IMR-90 (cell line): ENCODE results near the gene ZNF644. TPM values are rescaled to one million over a fixed set of nuclear protein-coding genes. Genes with fewer than 3 reads are reported as not detected.

Experiments used
- ATAC-seq: fragments of 200-7000 bp; cut with Tn5 transposase; 2 replicates; pipeline ENCODE4 v1.9.1; 2020; ENCODE audit warnings: low read depth, mild to moderate bottlenecking, moderate library complexity
- BruUV-seq: library from RNA; stranded (reverse); fragments of 400-500 nt; replicated peaks from 2 replicates; lab custom pipeline; 2021; lab: Mats Ljungman, UMichigan
- CTCF ChIA-PET: fragments of 300-600 bp; formaldehyde crosslinking; extraction: SDS; loops from one replicate; lab custom pipeline; 2021; ENCODE audit warnings: antibody characterized with exemption; lab: Yijun Ruan, JAX
- POLR2A ChIA-PET: fragments of 300-600 bp; sonication (Branson Sonifier 250); formaldehyde crosslinking; loops from one replicate; lab custom pipeline; 2022; ENCODE audit warnings: antibody characterized with exemption; ENCODE audit not compliant: unreplicated experiment; lab: Charles Lee
- DNase-seq: peaks from one replicate; pipeline ENCODE4 v3.0.0; 2013
- H2AFZ ChIP-seq: replicated peaks from 2 replicates; pipeline ENCODE3; 2013; ENCODE audit warnings: low read length, mild to moderate bottlenecking; ENCODE audit not compliant: poor library complexity
- H2AK5ac ChIP-seq: 2 replicates; pipeline ENCODE4 v1.6.1; 2013; ENCODE audit warnings: low read depth, low read length, inconsistent platforms
- H2AK9ac ChIP-seq: replicated peaks from 2 replicates; pipeline ENCODE3; 2013; ENCODE audit warnings: mild to moderate bottlenecking, low read depth, low read length, moderate library complexity; ENCODE audit not compliant: poor library complexity
- H2BK120ac ChIP-seq: 2 replicates; pipeline ENCODE4 v1.6.1; 2013; ENCODE audit warnings: low read depth, low read length, inconsistent platforms
- H2BK15ac ChIP-seq: 3 replicates; pipeline ENCODE4 v1.6.1; 2013; ENCODE audit warnings: low read depth, low read length, inconsistent platforms
- H2BK20ac ChIP-seq: 2 replicates; pipeline ENCODE4 v1.6.1; 2013; ENCODE audit warnings: low read depth, mild to moderate bottlenecking, inconsistent platforms, low read length, moderate library complexity
- H2BK5ac ChIP-seq: 2 replicates; pipeline ENCODE4 v1.6.1; 2013; ENCODE audit warnings: mild to moderate bottlenecking, low read depth, low read length, inconsistent platforms; ENCODE audit not compliant: poor library complexity, severe bottlenecking
- H3K14ac ChIP-seq: replicated peaks from 2 replicates; pipeline ENCODE4 v1.6.1; 2013; ENCODE audit warnings: low read depth, low read length, inconsistent platforms
- H3K18ac ChIP-seq: 2 replicates; pipeline ENCODE4 v1.6.1; 2013; ENCODE audit warnings: low read depth, low read length, control low read depth
- H3K23ac ChIP-seq: 2 replicates; pipeline ENCODE4 v1.6.1; 2013; ENCODE audit warnings: low read depth, low read length, inconsistent platforms
- H3K27ac ChIP-seq: 2 replicates; pipeline ENCODE4 v1.5.1; 2013; ENCODE audit warnings: mild to moderate bottlenecking, control low read depth, low read length; ENCODE audit not compliant: insufficient read depth
- H3K27me3 ChIP-seq: 2 replicates; pipeline ENCODE4 v1.6.1; 2013; ENCODE audit warnings: low read length; ENCODE audit not compliant: control insufficient read depth, insufficient read depth
- H3K36me3 ChIP-seq: 2 replicates; pipeline ENCODE4 v1.6.1; 2013; ENCODE audit warnings: low read length, mixed read lengths; ENCODE audit not compliant: control insufficient read depth, insufficient read depth
- H3K4ac ChIP-seq: 2 replicates; pipeline ENCODE4 v1.6.1; 2013; ENCODE audit warnings: low read depth, low read length, inconsistent platforms
- H3K4me1 ChIP-seq: 2 replicates; pipeline ENCODE4 v1.6.1; 2013; ENCODE audit warnings: low read length, mixed read lengths; ENCODE audit not compliant: control insufficient read depth, insufficient read depth
- H3K4me2 ChIP-seq: 2 replicates; pipeline ENCODE4 v1.6.1; 2013; ENCODE audit warnings: low read depth, mild to moderate bottlenecking, control low read depth, low read length, moderate library complexity
- H3K4me3 ChIP-seq: 2 replicates; pipeline ENCODE4 v1.5.1; 2013; ENCODE audit warnings: low read depth, mild to moderate bottlenecking, control low read depth, low read length, moderate library complexity; ENCODE audit not compliant: insufficient read depth
- H3K56ac ChIP-seq: 2 replicates; pipeline ENCODE4 v1.6.1; 2013; ENCODE audit warnings: low read length, inconsistent platforms; ENCODE audit not compliant: insufficient read depth; ENCODE audit errors: extremely low read depth
- H3K79me1 ChIP-seq, 2 experiments: 2 replicates each; pipeline ENCODE4 v1.6.1; 2013; ENCODE audit warnings: low read length in 2 of 2, inconsistent platforms in 1 of 2, low read depth in 1 of 2
- H3K9ac ChIP-seq: 2 replicates; pipeline ENCODE4 v1.6.1; 2013; ENCODE audit warnings: low read depth, low read length, control low read depth
- H3K9me1 ChIP-seq: 2 replicates; pipeline ENCODE4 v1.6.1; 2013; ENCODE audit warnings: low read length, inconsistent platforms; ENCODE audit not compliant: insufficient read depth
- H3K9me3 ChIP-seq: 2 replicates; pipeline ENCODE4 v1.6.1; 2013; ENCODE audit warnings: low read length; ENCODE audit not compliant: control insufficient read depth, insufficient read depth
- H4K20me1 ChIP-seq: 2 replicates; pipeline ENCODE4 v1.6.1; 2013; ENCODE audit warnings: low read length, inconsistent platforms; ENCODE audit not compliant: insufficient read depth
- H4K5ac ChIP-seq: 2 replicates; pipeline ENCODE4 v1.6.1; 2013; ENCODE audit warnings: mild to moderate bottlenecking, low read depth, low read length, control low read depth
- H4K8ac ChIP-seq, 2 experiments: 2 replicates each; pipeline ENCODE4 v1.6.1; 2013; ENCODE audit warnings: low read depth in 2 of 2, low read length in 2 of 2, control low read depth in 1 of 2, inconsistent platforms in 1 of 2
- H4K91ac ChIP-seq: 2 replicates; pipeline ENCODE4 v1.6.1; 2013; ENCODE audit warnings: low read depth, low read length, inconsistent platforms; ENCODE audit not compliant: insufficient read depth
- BHLHE40 ChIP-seq: fragments of 150-350 bp; IDR thresholded peaks from 2 replicates; pipeline ENCODE4 v1.6.1; 2016; ENCODE audit warnings: mild to moderate bottlenecking, low read depth, low read length
- CEBPB ChIP-seq: IDR thresholded peaks from 2 replicates; pipeline ENCODE4 v1.6.1; 2012; ENCODE audit warnings: low read depth, low read length, improper control_type of control experiment
- CHD1 ChIP-seq: IDR thresholded peaks from 2 replicates; pipeline ENCODE4 v1.6.1; 2012; ENCODE audit warnings: low read depth, low read length, improper control_type of control experiment
- ELK1 ChIP-seq: fragments of 150-350 bp; IDR thresholded peaks from 2 replicates; pipeline ENCODE4 v1.6.1; 2016; ENCODE audit warnings: low read depth, mild to moderate bottlenecking, low read length, moderate library complexity, borderline replicate concordance
- MAZ ChIP-seq: IDR thresholded peaks from 2 replicates; pipeline ENCODE4 v1.6.1; 2012; ENCODE audit warnings: low read depth, mild to moderate bottlenecking, low read length, improper control_type of control experiment, moderate library complexity, borderline replicate concordance
- MXI1 ChIP-seq: IDR thresholded peaks from 2 replicates; pipeline ENCODE4 v1.6.1; 2012; ENCODE audit warnings: low read depth, mild to moderate bottlenecking, low read length, moderate library complexity, borderline replicate concordance
- NFE2L2 ChIP-seq: fragments of 150-350 bp; IDR thresholded peaks from 2 replicates; pipeline ENCODE4 v1.6.1; 2016; ENCODE audit warnings: low read depth, mild to moderate bottlenecking, low read length
- POLR2A ChIP-seq: IDR thresholded peaks from 2 replicates; pipeline ENCODE4 v1.6.1; 2012; ENCODE audit warnings: mild to moderate bottlenecking, low read depth, low read length
- RAD21 ChIP-seq: IDR thresholded peaks from 2 replicates; pipeline ENCODE4 v1.6.1; 2012; ENCODE audit warnings: low read length, improper control_type of control experiment
- RFX5 ChIP-seq: IDR thresholded peaks from 2 replicates; pipeline ENCODE4 v1.8.0; 2012; ENCODE audit warnings: low read depth, mild to moderate bottlenecking, low read length, moderate library complexity
- SMC3 ChIP-seq: fragments of 150-350 bp; IDR thresholded peaks from 2 replicates; pipeline ENCODE4 v1.6.1; 2016; ENCODE audit warnings: low read depth, mild to moderate bottlenecking, antibody characterized with exemption, low read length, moderate library complexity
- WGBS, 2 experiments: methylation state at CpG; one replicate each; pipeline versions ENCODE4 v1.1.5 to v1.1.7; 2013; ENCODE audit warnings: missing lambda C conversion rate in 2 of 2; ENCODE audit not compliant: insufficient read length in 1 of 2; ENCODE audit errors: extremely low coverage in 2 of 2; 5-methylcytosine and 5-hydroxymethylcytosine counted together
- dilution Hi-C: fragments of 300-500 bp; cut with HindIII; formaldehyde crosslinking; loops from one replicate; pipeline ENCODE4 v1.14.3; 2018; ENCODE audit warnings: low sequenced_read_pairs; ENCODE audit not compliant: unreplicated experiment
- in situ Hi-C: fragments of 300-500 bp; cut with MboI; formaldehyde crosslinking; loops from 3 replicates; pipeline ENCODE4 v1.14.3; 2019; ENCODE audit warnings: low sequenced_read_pairs, inconsistent platforms, mixed read lengths
- intact Hi-C: fragments of 100-400 bp; cut with micrococcal nuclease; formaldehyde crosslinking; loops from 2 replicates; pipeline ENCODE4 v1.10.0; 2022
- polyA plus RNA-seq, 3 experiments: library from polyadenylated mRNA; depleted of rRNA; stranded (reverse); fragments of >200 nt; gene quantifications; 2 replicates each; pipeline ENCODE4 v1.2.3, GENCODE V29; 2012; ENCODE audit warnings: low replicate concordance in 1 of 3
- total RNA-seq: library from RNA; depleted of rRNA; stranded (reverse); fragments of >200 nt; gene quantifications from 2 replicates; pipeline ENCODE4 v1.2.3, GENCODE V29; 2012
- TF ChIP-seq, protein P1 (sequence below): fragments of 150-350 bp; IDR thresholded peaks from 2 replicates; pipeline ENCODE4 v1.6.1; 2017; ENCODE audit warnings: mild to moderate bottlenecking, antibody characterized with exemption, low read length, low read depth
- TF ChIP-seq, protein P2 (sequence below): conservative IDR thresholded peaks from 2 replicates; pipeline ENCODE4 v1.5.1; 2012; ENCODE audit warnings: mild to moderate bottlenecking, low read depth, low read length, improper control_type of control experiment

ZNF644 gene
- total and polyA plus RNA-seq, 2 of the 4 experiments (the other 2 are of a cell fraction), result 9.0 to 45.3 TPM

DNA sequence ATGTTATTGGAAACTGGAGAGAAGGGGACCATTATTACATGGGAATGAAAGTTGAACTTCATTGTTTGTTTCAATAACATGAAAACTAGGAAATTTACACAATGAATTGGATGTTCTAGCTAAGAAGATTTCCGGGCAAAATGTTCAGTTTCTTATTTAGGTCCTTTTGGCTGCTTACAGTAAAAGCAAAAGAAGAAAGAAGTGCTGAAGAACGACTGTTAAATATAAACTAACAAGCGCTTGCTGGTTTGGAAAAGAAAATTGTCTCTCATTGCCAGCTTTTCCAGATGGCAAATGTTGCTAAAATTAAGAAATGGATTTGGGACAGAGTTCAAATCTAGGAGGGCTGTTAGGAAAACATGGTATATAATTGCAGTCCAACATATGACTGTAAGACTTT is 139.6 kb downstream of the ZNF644 start:
- no peak overlapping the region for H2BK5ac ChIP-seq
- no peak overlapping the region for H4K5ac ChIP-seq
- DNase-seq (no peak), ATAC-seq (no peak)
- H3K9ac ChIP-seq, result no peak overlapping the region
- no peak overlapping the region for H3K18ac ChIP-seq
- in situ Hi-C loops (no loop called here), dilution Hi-C loops (no loop called here), intact Hi-C loops (no loop called here)
- no peak overlapping the region for H3K56ac ChIP-seq
- no peak overlapping the region for H3K4ac ChIP-seq
- H3K14ac ChIP-seq, result no peak overlapping the region
- no peaks in the 10 kb centered on the region for H3K79me1 ChIP-seq
- H3K9me3 ChIP-seq, result peaks cover 4% of the 10 kb centered on the region
- no peak overlapping the region for H2BK120ac ChIP-seq
- H3K4me1 ChIP-seq, result no peaks in the 10 kb centered on the region
- POLR2A ChIA-PET, result no interaction called here
- H2BK15ac ChIP-seq, result no peak overlapping the region
- CTCF ChIA-PET, result no interaction called here
- WGBS, 2 experiments, result 58% methylated on average over 2 of the region's 3 CpGs; no CpG with 5 or more reads in 1 of the 2 experiments
- H2BK20ac ChIP-seq, result no peak overlapping the region
- no peaks in the 10 kb centered on the region for H3K27me3 ChIP-seq
- H4K8ac ChIP-seq, result no peak overlapping the region
- no peak overlapping the region for H2AFZ ChIP-seq
- no peak overlapping the region for H3K4me2 ChIP-seq
- no peaks in the 10 kb centered on the region for H4K20me1 ChIP-seq
- H2AK5ac ChIP-seq, result no peak overlapping the region
- TF ChIP-seq, protein P1, sequence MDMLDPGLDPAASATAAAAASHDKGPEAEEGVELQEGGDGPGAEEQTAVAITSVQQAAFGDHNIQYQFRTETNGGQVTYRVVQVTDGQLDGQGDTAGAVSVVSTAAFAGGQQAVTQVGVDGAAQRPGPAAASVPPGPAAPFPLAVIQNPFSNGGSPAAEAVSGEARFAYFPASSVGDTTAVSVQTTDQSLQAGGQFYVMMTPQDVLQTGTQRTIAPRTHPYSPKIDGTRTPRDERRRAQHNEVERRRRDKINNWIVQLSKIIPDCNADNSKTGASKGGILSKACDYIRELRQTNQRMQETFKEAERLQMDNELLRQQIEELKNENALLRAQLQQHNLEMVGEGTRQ, result no peak
- TF ChIP-seq ELK1 (no peak), CHD1 (no peak), MXI1 (no peak), RFX5 (no peak), MAZ (no peak), RAD21 (no peak), CEBPB (no peak), NFE2L2 (no peak), BHLHE40 (no peak), POLR2A (no peak), SMC3 (no peak)
- TF ChIP-seq, protein P2, sequence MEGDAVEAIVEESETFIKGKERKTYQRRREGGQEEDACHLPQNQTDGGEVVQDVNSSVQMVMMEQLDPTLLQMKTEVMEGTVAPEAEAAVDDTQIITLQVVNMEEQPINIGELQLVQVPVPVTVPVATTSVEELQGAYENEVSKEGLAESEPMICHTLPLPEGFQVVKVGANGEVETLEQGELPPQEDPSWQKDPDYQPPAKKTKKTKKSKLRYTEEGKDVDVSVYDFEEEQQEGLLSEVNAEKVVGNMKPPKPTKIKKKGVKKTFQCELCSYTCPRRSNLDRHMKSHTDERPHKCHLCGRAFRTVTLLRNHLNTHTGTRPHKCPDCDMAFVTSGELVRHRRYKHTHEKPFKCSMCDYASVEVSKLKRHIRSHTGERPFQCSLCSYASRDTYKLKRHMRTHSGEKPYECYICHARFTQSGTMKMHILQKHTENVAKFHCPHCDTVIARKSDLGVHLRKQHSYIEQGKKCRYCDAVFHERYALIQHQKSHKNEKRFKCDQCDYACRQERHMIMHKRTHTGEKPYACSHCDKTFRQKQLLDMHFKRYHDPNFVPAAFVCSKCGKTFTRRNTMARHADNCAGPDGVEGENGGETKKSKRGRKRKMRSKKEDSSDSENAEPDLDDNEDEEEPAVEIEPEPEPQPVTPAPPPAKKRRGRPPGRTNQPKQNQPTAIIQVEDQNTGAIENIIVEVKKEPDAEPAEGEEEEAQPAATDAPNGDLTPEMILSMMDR, result no peak
- no peak overlapping the region for H2AK9ac ChIP-seq
- H3K27ac ChIP-seq, result no peak overlapping the region
- H3K23ac ChIP-seq, result no peak overlapping the region
- H3K9me1 ChIP-seq, result no peaks in the 10 kb centered on the region
- no peaks in the 10 kb centered on the region for H3K36me3 ChIP-seq
- no peak overlapping the region for H4K91ac ChIP-seq
- BruUV-seq, result no TSS peak
- no peak overlapping the region for H3K4me3 ChIP-seq
